Hepatocyte (in vitro differentiated cells): Measurements from ENCODE around the gene CAPN15. TPM values are rescaled to one million over a fixed set of nuclear protein-coding genes. Genes with fewer than 3 reads are reported as not detected.
A peak's percentile ranks its signal among the peaks of the same experiment; 100 is the strongest.

ENCODE experiments used
- DNase-seq: peaks from one replicate; pipeline ENCODE4 v3.0.0-alpha.2; 2016; ENCODE audit warnings: low spot score
- H2AFZ ChIP-seq: fragments of 200-600 bp; sonication (generic); 2 replicates; pipeline ENCODE4 v1.6.0; 2016; ENCODE audit warnings: antibody characterized with exemption, mild to moderate bottlenecking
- H3K27ac ChIP-seq: fragments of 200-600 bp; sonication (generic); 2 replicates; pipeline ENCODE4 v1.5.1; 2016; ENCODE audit warnings: mild to moderate bottlenecking
- H3K27me3 ChIP-seq: fragments of 200-600 bp; sonication (generic); 2 replicates; pipeline ENCODE4 v1.6.1; 2016
- H3K36me3 ChIP-seq: fragments of 200-600 bp; sonication (generic); replicated peaks from 2 replicates; pipeline ENCODE4 v1.5.1; 2016; ENCODE audit warnings: low read depth; ENCODE audit not compliant: insufficient read depth
- H3K4me1 ChIP-seq: fragments of 200-600 bp; sonication (generic); 2 replicates; pipeline ENCODE4 v1.5.1; 2016; ENCODE audit warnings: mild to moderate bottlenecking, moderate library complexity; ENCODE audit not compliant: insufficient read depth
- H3K4me2 ChIP-seq: fragments of 200-600 bp; sonication (generic); 2 replicates; pipeline ENCODE4 v1.6.0; 2016
- H3K4me3 ChIP-seq: fragments of 200-600 bp; sonication (generic); 2 replicates; pipeline ENCODE4 v1.5.1; 2016; ENCODE audit warnings: mild to moderate bottlenecking
- H3K79me2 ChIP-seq: fragments of 200-600 bp; sonication (generic); 2 replicates; pipeline ENCODE4 v1.6.0; 2017; ENCODE audit warnings: mild to moderate bottlenecking
- H3K9me2 ChIP-seq: fragments of 200-600 bp; sonication (generic); replicated peaks from 2 replicates; pipeline ENCODE4 v1.6.0; 2017; ENCODE audit warnings: mild to moderate bottlenecking; ENCODE audit not compliant: insufficient read depth
- H3K9me3 ChIP-seq: fragments of 200-600 bp; sonication (generic); 2 replicates; pipeline ENCODE4 v1.5.1; 2016; ENCODE audit warnings: low read depth, mild to moderate bottlenecking
- H4K20me1 ChIP-seq: fragments of 200-600 bp; sonication (generic); 2 replicates; pipeline ENCODE4 v1.6.0; 2016; ENCODE audit warnings: mild to moderate bottlenecking; ENCODE audit not compliant: insufficient read depth, poor library complexity, severe bottlenecking
- CTCF ChIP-seq: fragments of 200-600 bp; sonication (generic); IDR thresholded peaks from 2 replicates; pipeline ENCODE4 v1.5.1; 2016; ENCODE audit warnings: antibody characterized with exemption, mild to moderate bottlenecking; ENCODE audit not compliant: poor library complexity
- EZH2 ChIP-seq: fragments of 200-600 bp; sonication (generic); IDR thresholded peaks from 2 replicates; pipeline ENCODE4 v1.6.1; 2016; ENCODE audit warnings: antibody characterized with exemption, mild to moderate bottlenecking, borderline replicate concordance
- EZH2phosphoT487 ChIP-seq: fragments of 200-600 bp; sonication (generic); IDR thresholded peaks from one replicate; pipeline ENCODE4 v1.6.1; 2018; ENCODE audit warnings: antibody characterized with exemption, mild to moderate bottlenecking, low read depth, moderate library complexity; ENCODE audit not compliant: unreplicated experiment, severe bottlenecking
- WGBS: methylation state at CpG from one replicate; pipeline ENCODE4 v1.1.6; 2016; ENCODE audit warnings: low lambda C conversion rate; ENCODE audit errors: missing lambda C conversion rate; 5-methylcytosine and 5-hydroxymethylcytosine counted together
- polyA plus RNA-seq: library from polyadenylated mRNA; unstranded; fragments of >200 nt; fragmentation: Nextera tagmentation; extraction: Ambion mirVana; gene quantifications from 2 replicates; pipeline ENCODE4 v1.2.1, GENCODE V29; 2016
- total RNA-seq: library from RNA; depleted of rRNA; stranded (reverse); fragments of >200 nt; gene quantifications from 2 replicates; pipeline ENCODE4 v1.2.3, GENCODE V29; 2014

The CAPN15 gene
- total and polyA plus RNA-seq, 2 experiments from 2014 or later, result 41.7 to 42.7 TPM

DNA sequence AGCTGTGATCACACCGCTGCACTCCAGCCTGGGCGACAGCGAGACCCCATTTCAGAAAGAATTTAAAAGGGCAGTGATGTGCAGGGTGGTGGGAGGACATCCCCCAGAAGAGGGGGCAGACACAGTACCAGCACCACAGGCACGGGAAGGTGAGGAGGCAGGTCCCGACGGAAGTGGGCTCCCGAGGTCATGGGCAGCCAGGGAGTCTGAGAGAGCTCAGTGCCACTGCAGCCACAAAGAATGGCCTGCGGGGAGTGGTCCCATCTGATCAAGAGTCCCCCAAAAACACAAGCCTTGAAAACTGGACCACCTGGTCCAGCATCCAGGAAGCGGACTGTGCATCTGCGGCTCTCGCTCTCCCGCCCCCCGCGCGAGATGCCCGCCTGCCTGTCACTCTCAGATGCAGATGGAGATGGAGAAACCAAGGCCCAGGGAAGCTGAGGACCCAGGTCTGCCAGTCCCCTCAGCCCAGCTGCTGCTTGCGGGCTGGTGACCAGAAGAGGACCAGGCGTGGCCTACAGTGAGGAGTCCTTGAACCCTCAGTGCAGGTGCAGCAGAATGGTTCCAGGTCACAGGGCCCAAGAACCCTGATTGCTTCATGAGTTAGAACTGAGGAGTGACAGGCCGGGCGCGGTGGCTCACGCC is 4.3 kb upstream of the CAPN15 start:
- H3K4me1 ChIP-seq, result peaks cover 21% of the 10 kb centered on the region
- H3K27me3 ChIP-seq, result no peaks in the 10 kb centered on the region
- H3K27ac ChIP-seq, result peak overlapping the region; percentile 23
- WGBS, result 96% methylated on average over 21 of the region's 22 CpGs
- H3K4me3 ChIP-seq, result no peak overlapping the region
- H4K20me1 ChIP-seq, result no peaks in the 10 kb centered on the region
- H3K9me2 ChIP-seq, result no peaks in the 10 kb centered on the region
- no peaks in the 10 kb centered on the region for H3K9me3 ChIP-seq
- TF ChIP-seq CTCF (no peak), EZH2phosphoT487 (no peak), EZH2 (no peak)
- no peak for DNase-seq
- H3K79me2 ChIP-seq, result peaks cover 16% of the 10 kb centered on the region
- no peaks in the 10 kb centered on the region for H3K36me3 ChIP-seq
- H2AFZ ChIP-seq, result no peak overlapping the region
- H3K4me2 ChIP-seq, result no peak overlapping the region

GRCh38 chr16:524274-525040 is 3.1 kb upstream of the CAPN15 start:
- no peaks in the 10 kb centered on the region for H3K9me2 ChIP-seq
- WGBS, result 93% methylated on average over 24 of the region's 24 CpGs
- H4K20me1 ChIP-seq, result peaks cover 11% of the 10 kb centered on the region
- no peaks in the 10 kb centered on the region for H3K36me3 ChIP-seq
- H3K9me3 ChIP-seq, result no peaks in the 10 kb centered on the region
- H3K4me2 ChIP-seq, result peak overlapping the region; percentile 95
- no peak for DNase-seq
- H2AFZ ChIP-seq, result no peak overlapping the region
- H3K79me2 ChIP-seq, result peaks cover 29% of the 10 kb centered on the region
- H3K4me3 ChIP-seq, result no peak overlapping the region
- H3K27me3 ChIP-seq, result no peaks in the 10 kb centered on the region
- no peak for TF ChIP-seq EZH2phosphoT487
- TF ChIP-seq EZH2, result no peak
- TF ChIP-seq CTCF, result no peak
- H3K4me1 ChIP-seq, result peaks cover 31% of the 10 kb centered on the region
- peak overlapping the region; percentile 97 for H3K27ac ChIP-seq

DNA sequence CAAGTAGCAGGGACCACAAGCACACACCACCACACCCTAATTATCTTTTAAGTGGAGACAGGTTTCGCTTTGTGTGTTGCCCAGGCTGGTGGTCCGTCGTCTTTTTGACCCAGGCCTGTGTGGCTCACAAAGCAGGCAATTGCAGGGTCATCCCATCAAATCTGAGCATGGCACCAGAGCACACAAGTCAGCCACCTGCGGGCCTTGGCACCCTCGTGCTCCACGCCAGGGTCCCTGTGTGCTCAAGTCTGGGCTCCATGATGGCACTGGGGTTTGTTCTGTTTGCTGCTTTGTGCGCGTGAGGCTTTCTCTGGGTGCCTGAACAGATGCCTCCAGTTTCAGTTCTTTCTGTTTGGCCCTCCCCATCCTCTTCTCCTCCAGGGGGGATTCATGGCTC is 2.4 kb upstream of the CAPN15 start:
- H3K79me2 ChIP-seq, result peaks cover 35% of the 10 kb centered on the region
- H2AFZ ChIP-seq, result no peak overlapping the region
- peaks cover 18% of the 10 kb centered on the region for H4K20me1 ChIP-seq
- TF ChIP-seq EZH2 (no peak), EZH2phosphoT487 (no peak), CTCF (no peak)
- WGBS, result over 99% methylated on average over 8 of the region's 8 CpGs
- no peak for DNase-seq
- peak overlapping the region; percentile 95 for H3K4me2 ChIP-seq
- H3K9me3 ChIP-seq, result no peaks in the 10 kb centered on the region
- H3K27ac ChIP-seq, result peak overlapping the region; percentile 97
- no peaks in the 10 kb centered on the region for H3K27me3 ChIP-seq
- no peaks in the 10 kb centered on the region for H3K9me2 ChIP-seq
- H3K4me3 ChIP-seq, result no peak overlapping the region
- H3K4me1 ChIP-seq, result peaks cover 37% of the 10 kb centered on the region
- H3K36me3 ChIP-seq, result no peaks in the 10 kb centered on the region
